Liver (tissue), 9 donors: ENCODE data around the gene EPS8. TPM values are rescaled to one million over a fixed set of nuclear protein-coding genes. Genes with fewer than 3 reads are reported as not detected.

Source experiments
- DNase-seq: peaks from one replicate; pipeline ENCODE4 v3.0.0-alpha.2; 2017; ENCODE audit warnings: low spot score
- H3K27ac ChIP-seq, 2 donors: one replicate each; pipeline ENCODE4 v1.7.0; 2013; ENCODE audit warnings: inconsistent platforms in 2 of 2, low read length in 2 of 2, control low read depth in 1 of 2, low read depth in 1 of 2, mild to moderate bottlenecking in 1 of 2
- H3K27me3 ChIP-seq, 4 donors: one replicate each; pipeline versions ENCODE4 v1.6.1 to v1.7.0; 2013; ENCODE audit warnings: low read length in 3 of 4, inconsistent platforms in 1 of 4, mild to moderate bottlenecking in 1 of 4, moderate library complexity in 1 of 4; ENCODE audit not compliant: control insufficient read depth in 4 of 4, insufficient read depth in 4 of 4
- H3K36me3 ChIP-seq, 4 donors: one replicate each; pipeline versions ENCODE4 v1.6.1 to v1.7.0; 2013; ENCODE audit warnings: low read length in 3 of 4, mild to moderate bottlenecking in 3 of 4, low read depth in 1 of 4, moderate library complexity in 1 of 4; ENCODE audit not compliant: control insufficient read depth in 4 of 4, insufficient read depth in 3 of 4
- H3K4me1 ChIP-seq, 4 donors: one replicate each; pipeline versions ENCODE4 v1.6.1 to v1.7.0; 2013; ENCODE audit warnings: low read length in 3 of 4, mild to moderate bottlenecking in 3 of 4, moderate library complexity in 1 of 4; ENCODE audit not compliant: control insufficient read depth in 4 of 4, insufficient read depth in 4 of 4
- H3K4me3 ChIP-seq, 3 donors: one replicate each; pipeline versions ENCODE4 v1.6.1 to v1.7.0; 2013; ENCODE audit warnings: low read length in 3 of 3, control low read depth in 1 of 3, low read depth in 1 of 3, mild to moderate bottlenecking in 1 of 3
- H3K9ac ChIP-seq, 2 donors: one replicate each; pipeline ENCODE4 v1.7.0; 2013; ENCODE audit warnings: low read length in 2 of 2, mild to moderate bottlenecking in 2 of 2, moderate library complexity in 2 of 2, control low read depth in 1 of 2, low read depth in 1 of 2
- H3K9me3 ChIP-seq, 4 donors: one replicate each; pipeline versions ENCODE4 v1.6.1 to v1.7.0; 2013; ENCODE audit warnings: low read length in 3 of 4; ENCODE audit not compliant: control insufficient read depth in 4 of 4
- CTCF ChIP-seq: fragments of 150-350 bp; IDR thresholded peaks from 2 replicates; pipeline ENCODE4 v1.5.1; 2017; ENCODE audit warnings: improper control_type of control experiment, low read depth, low read length; ENCODE audit not compliant: missing input control
- EGR1 ChIP-seq, 2 donors: IDR thresholded peaks; 2 replicates each; pipeline ENCODE4 v1.6.1; 2016 to 2018; ENCODE audit warnings: antibody characterized with exemption in 2 of 2, low read depth in 2 of 2
- FOXA2 ChIP-seq: IDR thresholded peaks from 2 replicates; pipeline ENCODE4 v1.6.1; 2016; ENCODE audit warnings: antibody characterized with exemption
- GABPA ChIP-seq, 2 donors: IDR thresholded peaks in 1 of 2; conservative IDR thresholded peaks in 1 of 2; 2 replicates each; pipeline ENCODE4 v1.6.1; 2016; ENCODE audit warnings: antibody characterized with exemption in 2 of 2, mild to moderate bottlenecking in 1 of 2, moderate library complexity in 1 of 2
- HNF4A ChIP-seq, 2 donors: conservative IDR thresholded peaks; 2 replicates each; pipeline ENCODE4 v1.6.1; 2016; ENCODE audit warnings: antibody characterized with exemption in 2 of 2, mild to moderate bottlenecking in 2 of 2
- HNF4G ChIP-seq: IDR thresholded peaks from 2 replicates; pipeline ENCODE4 v1.6.1; 2016; ENCODE audit warnings: antibody characterized with exemption
- NR2F2 ChIP-seq: IDR thresholded peaks from 2 replicates; pipeline ENCODE4 v1.6.1; 2016; ENCODE audit warnings: antibody characterized with exemption
- RAD21 ChIP-seq, 2 donors: IDR thresholded peaks; 2 replicates each; pipeline ENCODE4 v1.6.1; 2016; ENCODE audit warnings: antibody characterized with exemption in 2 of 2, mild to moderate bottlenecking in 2 of 2
- REST ChIP-seq: IDR thresholded peaks from 2 replicates; pipeline ENCODE4 v1.6.1; 2016; ENCODE audit warnings: antibody characterized with exemption, mild to moderate bottlenecking
- RXRA ChIP-seq, 2 donors: IDR thresholded peaks; 2 replicates each; pipeline ENCODE4 v1.6.1; 2017 to 2018; ENCODE audit warnings: antibody characterized with exemption in 2 of 2, mild to moderate bottlenecking in 1 of 2
- SP1 ChIP-seq: IDR thresholded peaks from 2 replicates; pipeline ENCODE4 v1.6.1; 2018; ENCODE audit warnings: antibody characterized with exemption, mild to moderate bottlenecking
- YY1 ChIP-seq: IDR thresholded peaks from 2 replicates; pipeline ENCODE4 v1.6.1; 2016; ENCODE audit warnings: antibody characterized with exemption, mild to moderate bottlenecking
- WGBS: extraction: QIAGEN DNeasy Blood & Tissue Kit; methylation state at CpG from one replicate; pipeline ENCODE4 v1.1.7; 2013; 5-methylcytosine and 5-hydroxymethylcytosine counted together
- polyA plus RNA-seq, 2 donors: library from polyadenylated mRNA; stranded (reverse) in 1 of 2; unstranded in 1 of 2; fragments of 200-250 nt in 1 of 2; fragments of >200 nt in 1 of 2; fragmentation: Nextera tagmentation in 1 of 2; extraction: Ambion mirVana in 1 of 2; gene quantifications; one replicate each; pipeline versions ENCODE4 v1.2.1 to v1.2.3, GENCODE V29; 2013 to 2015
- total RNA-seq, 2 donors: library from RNA; depleted of rRNA; stranded (reverse); fragments of >200 nt; gene quantifications; one replicate each; pipeline ENCODE4 v1.2.3, GENCODE V29; 2014
- TF ChIP-seq, protein P1 (sequence below): IDR thresholded peaks from 2 replicates; pipeline ENCODE4 v1.6.1; 2016; ENCODE audit warnings: antibody characterized with exemption
- donor health status: healthy.
- donor health status: healthy.
- donor health status: healthy.
- donor health status: healthy.
- donor health status: healthy.

Gene EPS8
- total and polyA plus RNA-seq, 4 donors: 13.7 to 40.2 (median 15.0) TPM

GRCh38 chr12:15738438-15739015 is 50.7 kb downstream of the EPS8 start (continued):
- TF ChIP-seq REST: no peak
- no peak for TF ChIP-seq GABPA (IDR thresholded peaks at IDR 0.05 in 1 of 2, conservative IDR thresholded peaks at IDR 0.05 in 1 of 2)
- TF ChIP-seq HNF4G: no peak
- TF ChIP-seq FOXA2: no peak
- no peak for TF ChIP-seq SP1

- Histone ChIP-seq H3K36me3 (no peaks in the 10 kb centered on the region), H3K27me3 (no peaks in the 10 kb centered on the region), H3K27ac (no peak overlapping the region), H3K4me1 (peaks cover 1 to 14% (median 9%) of the 10 kb centered on the region in 4 donors), H3K9me3 (no peaks in the 10 kb centered on the region), H3K9ac (no peak overlapping the region), H3K4me3 (no peak overlapping the region)
- 58% methylated on average over 5 of the region's 5 CpGs for WGBS
- DNase-seq: no peak
- TF ChIP-seq GABPA (IDR thresholded peaks at IDR 0.05 in 1 of 2, conservative IDR thresholded peaks at IDR 0.05 in 1 of 2) (no peak), HNF4A (conservative IDR thresholded peaks at IDR 0.05) (peak in 1 of 2 donors; percentile 35)
These were observed 53.2 kb downstream of the EPS8 start for GRCh38 chr12:15735837-15736615.

DNA sequence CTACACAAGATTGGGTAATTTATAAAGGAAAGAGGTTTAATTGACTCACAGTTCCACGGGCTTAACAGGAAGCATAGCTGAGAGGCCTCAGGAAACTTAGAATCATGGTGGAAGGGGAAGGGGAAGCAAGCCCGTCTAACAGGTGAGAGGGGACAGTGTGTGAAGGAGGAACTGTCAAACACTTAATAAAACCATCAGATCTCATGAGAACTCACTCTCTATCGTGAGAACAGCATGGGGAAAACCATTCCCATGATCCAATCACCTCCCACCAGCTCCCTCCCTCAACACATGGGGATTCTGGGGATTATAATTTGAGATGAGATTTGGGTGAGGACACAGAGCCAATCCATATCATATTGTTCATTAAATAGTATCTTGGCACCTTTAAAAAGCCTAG is 56.1 kb downstream of the EPS8 start:
- Histone ChIP-seq H3K9me3 (no peaks in the 10 kb centered on the region), H3K4me3 (no peak overlapping the region), H3K27me3 (no peaks in the 10 kb centered on the region), H3K9ac (no peak overlapping the region), H3K27ac (no peak overlapping the region), H3K4me1 (peaks cover 0 to 14% (median 9%) of the 10 kb centered on the region in 4 donors), H3K36me3 (no peaks in the 10 kb centered on the region)
- WGBS: 74% methylated on average over 3 of the region's 3 CpGs
- no peak for TF ChIP-seq SP1
- no peak for DNase-seq

- H3K27me3 ChIP-seq: no peaks in the 10 kb centered on the region
- H3K36me3 ChIP-seq: no peaks in the 10 kb centered on the region
- H3K27ac ChIP-seq: no peak overlapping the region
- no peak for DNase-seq
- WGBS: 56% methylated on average over 6 of the region's 6 CpGs
- H3K4me1 ChIP-seq: peaks cover 0 to 14% (median 9%) of the 10 kb centered on the region in 4 donors
- H3K4me3 ChIP-seq: no peak overlapping the region
- no peaks in the 10 kb centered on the region for H3K9me3 ChIP-seq
- H3K9ac ChIP-seq: no peak overlapping the region
- TF ChIP-seq HNF4A (conservative IDR thresholded peaks at IDR 0.05): no peak
- no peak for TF ChIP-seq EGR1 (IDR thresholded peaks at IDR 0.05; ENCODE audit: low read depth in 2 of 2)
- no peak for TF ChIP-seq NR2F2
- TF ChIP-seq HNF4G: no peak
- TF ChIP-seq RXRA (IDR thresholded peaks at IDR 0.05): no peak
- TF ChIP-seq YY1: no peak
- TF ChIP-seq REST: no peak
- TF ChIP-seq RAD21 (IDR thresholded peaks at IDR 0.05): no peak
- no peak for TF ChIP-seq SP1
- TF ChIP-seq CTCF: no peak
- TF ChIP-seq, protein P1, sequence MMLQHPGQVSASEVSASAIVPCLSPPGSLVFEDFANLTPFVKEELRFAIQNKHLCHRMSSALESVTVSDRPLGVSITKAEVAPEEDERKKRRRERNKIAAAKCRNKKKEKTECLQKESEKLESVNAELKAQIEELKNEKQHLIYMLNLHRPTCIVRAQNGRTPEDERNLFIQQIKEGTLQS: no peak
- TF ChIP-seq FOXA2: no peak
These were observed 56.7 kb downstream of the EPS8 start for GRCh38 chr12:15732341-15733061.
